HG03108 (cell line): ENCODE data around the gene SREK1IP1.

Source experiments
- ATAC-seq: cut with Tn5 transposase; IDR thresholded peaks from one replicate; pipeline ENCODE4 v1.9.1; 2021; ENCODE audit warnings: moderate library complexity; ENCODE audit not compliant: unreplicated experiment

The SREK1IP1 gene

GRCh38 chr5:64768358-64769312 is at the start of gene SREK1IP1, which contains the start of gene CWC27:
TSS of gene SREK1IP1 (minus strand) at chr5:64768691. CDS start at chr5:64768517, 174 bp downstream.
TSS of gene CWC27 (plus strand) at chr5:64768930. CDS start at chr5:64769147, 217 bp downstream.
- ATAC-seq: peak; percentile 97

GRCh38 chr5:64818245-64818644 is 49.8 kb upstream of the SREK1IP1 start:
- ATAC-seq: no peak

- peak; percentile 93 for ATAC-seq
Measured at GRCh38 chr5:64814073-64814472, 45.6 kb upstream of the SREK1IP1 start.

- ATAC-seq: no peak
Measured at GRCh38 chr5:64811050-64811640, 42.7 kb upstream of the SREK1IP1 start.

GRCh38 chr5:64807520-64807919 is 39.0 kb upstream of the SREK1IP1 start:
- ATAC-seq: no peak

- ATAC-seq: no peak
Measured at GRCh38 chr5:64806537-64806936, 38.0 kb upstream of the SREK1IP1 start.

GRCh38 chr5:64800926-64801325 is 32.4 kb upstream of the SREK1IP1 start:
- no peak for ATAC-seq

GRCh38 chr5:64796301-64796700 is 27.8 kb upstream of the SREK1IP1 start:
- no peak for ATAC-seq

GRCh38 chr5:64794053-64794770 is 25.7 kb upstream of the SREK1IP1 start:
- ATAC-seq: no peak

GRCh38 chr5:64792469-64792868 is 24.0 kb upstream of the SREK1IP1 start:
- ATAC-seq: no peak

GRCh38 chr5:64790210-64790609 is 21.7 kb upstream of the SREK1IP1 start:
- ATAC-seq: no peak

GRCh38 chr5:64789457-64789856 is 21.0 kb upstream of the SREK1IP1 start:
- ATAC-seq: no peak

- ATAC-seq: no peak
Measured at GRCh38 chr5:64788156-64788555, 19.7 kb upstream of the SREK1IP1 start.

GRCh38 chr5:64786372-64786771 is 17.9 kb upstream of the SREK1IP1 start:
- no peak for ATAC-seq

- peak; percentile 80 for ATAC-seq
Measured at GRCh38 chr5:64784451-64785025, 16.0 kb upstream of the SREK1IP1 start.

GRCh38 chr5:64775291-64775690 is 6.8 kb upstream of the SREK1IP1 start:
- no peak for ATAC-seq

GRCh38 chr5:64773533-64773932 is 5.0 kb upstream of the SREK1IP1 start:
- ATAC-seq: peak; percentile 30

- ATAC-seq: no peak
Measured at GRCh38 chr5:64771736-64772135, 3.2 kb upstream of the SREK1IP1 start.

- ATAC-seq: no peak
Measured at GRCh38 chr5:64769855-64770254, 1.4 kb upstream of the SREK1IP1 start.

- ATAC-seq: peak; percentile 4
Measured at GRCh38 chr5:64767959-64768357, 533 bp downstream of the SREK1IP1 start.

GRCh38 chr5:64766941-64767340 is 1.6 kb downstream of the SREK1IP1 start:
- no peak for ATAC-seq
